Measurements from ENCODE around the gene ROR1.
"Not testable (repeated sequence)": the region's sequence is repeated elsewhere in the genome, so short reads cannot be mapped to it uniquely, and the experiment has no call there.

Gene ROR1

DNA sequence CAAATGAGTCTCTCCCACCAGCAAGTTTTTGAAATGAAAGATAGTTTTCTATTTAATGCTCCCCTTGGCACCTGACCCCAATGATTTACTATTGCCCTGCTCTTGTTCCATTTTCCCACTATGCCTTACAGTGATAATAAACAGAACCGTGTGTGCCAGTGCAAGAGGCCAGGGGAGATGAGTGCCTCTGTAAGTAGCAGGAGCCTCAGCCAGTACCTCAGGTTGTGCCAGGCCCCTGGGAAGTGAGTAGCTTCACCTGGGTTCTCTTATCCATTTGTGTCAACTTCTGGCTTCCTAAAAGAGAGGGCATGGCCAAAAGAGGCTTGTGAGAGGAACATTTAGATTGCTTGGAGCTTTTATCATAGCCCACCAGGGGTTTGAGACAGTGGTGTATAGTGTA lies 3.4 kb upstream of the ROR1 start:
- DNase-seq = no peak

DNA sequence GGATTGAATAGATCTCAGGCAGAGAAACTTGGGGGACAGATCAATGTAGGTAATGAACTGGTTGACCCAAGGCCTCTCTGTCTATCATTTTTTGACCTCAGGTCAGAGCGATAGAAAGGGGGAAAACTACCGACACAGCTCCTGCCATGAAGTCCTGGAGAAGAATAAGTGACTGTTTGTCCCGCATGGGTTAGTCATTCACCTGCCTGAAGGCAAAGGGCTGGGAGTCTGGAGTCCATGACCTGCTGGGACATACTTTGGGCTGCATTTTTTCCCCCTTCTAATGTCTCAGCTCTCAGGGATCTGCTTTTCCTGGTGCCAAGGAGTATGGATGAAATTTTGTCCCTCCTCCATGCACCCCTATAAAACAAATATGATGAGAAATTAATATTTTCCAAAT lies 1.6 kb upstream of the ROR1 start:
- no peak for DNase-seq

DNA sequence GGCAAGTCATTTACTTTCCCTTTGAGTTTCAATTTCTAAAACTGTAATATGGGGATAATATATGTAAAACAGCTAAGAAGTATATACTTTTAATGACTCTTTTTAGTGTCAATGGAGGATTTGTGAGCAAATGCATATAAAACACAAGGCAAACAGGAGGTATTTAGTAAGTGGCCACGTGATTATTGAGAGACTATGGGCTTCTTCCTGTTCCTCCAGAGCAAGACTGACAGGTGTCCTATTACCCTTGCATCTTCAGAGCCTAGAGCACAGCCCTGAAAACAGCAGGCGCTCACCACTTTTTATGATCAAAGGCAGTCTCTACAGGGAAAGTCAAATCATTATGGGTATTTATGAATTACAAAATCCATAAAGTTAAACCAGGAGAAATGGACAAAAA lies 941 bp upstream of the ROR1 start:
- DNase-seq = no peak

DNA sequence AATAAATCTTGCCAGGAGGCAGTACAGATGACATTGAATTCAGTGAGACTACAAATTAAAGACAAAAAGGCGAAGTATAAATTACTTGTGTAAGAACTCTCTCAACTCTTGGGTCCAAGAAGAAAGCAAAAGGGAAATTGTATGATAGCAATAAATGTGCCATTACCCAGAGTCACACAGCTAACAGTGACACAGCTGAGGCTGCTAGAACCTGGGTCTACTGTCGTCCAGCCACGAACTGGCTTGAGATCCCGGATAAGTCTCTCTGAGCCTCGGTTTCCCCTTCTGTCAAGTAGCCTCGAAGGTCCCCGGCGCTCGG lies 362 bp upstream of the ROR1 start:
- DNase-seq = no peak

DNA sequence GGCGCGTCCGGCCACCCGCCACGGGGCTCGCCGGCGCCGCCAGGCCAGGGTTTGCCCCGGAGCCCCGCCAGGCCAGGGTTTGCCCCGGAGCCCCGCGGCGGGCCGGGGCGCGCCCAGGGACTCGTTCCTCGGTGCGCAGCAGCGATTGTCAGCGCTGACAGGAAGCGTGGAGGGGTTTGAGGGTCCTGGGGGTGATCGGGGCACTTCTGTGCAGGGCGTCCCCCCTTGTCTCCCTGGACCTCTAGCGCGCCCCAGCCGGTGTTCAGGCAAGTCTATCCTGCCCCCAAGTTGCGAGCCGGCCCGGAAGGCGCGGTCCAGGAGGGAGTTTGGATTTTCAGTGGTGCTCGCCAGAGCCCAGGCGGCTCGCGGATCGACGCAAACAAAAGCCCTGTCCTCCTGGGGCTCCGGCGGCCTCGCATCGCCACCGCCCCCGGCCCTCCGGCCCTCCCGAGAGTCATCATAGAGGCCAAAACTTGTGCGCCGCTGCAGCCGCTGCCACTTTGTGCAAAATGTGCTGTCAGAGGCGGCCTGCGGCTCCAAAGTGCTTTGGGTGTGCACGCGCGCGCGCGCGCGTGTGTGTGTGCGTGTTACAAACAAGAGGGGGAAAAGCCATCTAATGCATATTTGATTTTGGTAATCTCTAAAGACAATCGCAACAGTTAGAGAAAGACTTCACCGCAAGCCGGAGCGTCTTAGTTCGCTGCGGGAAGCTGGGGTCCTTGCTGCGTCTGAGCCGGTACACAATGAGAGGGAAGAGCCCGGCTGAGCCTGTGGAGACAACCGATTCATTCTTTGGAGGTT lies 1.0 kb downstream of the ROR1 start:
- DNase-seq = no peak

DNA sequence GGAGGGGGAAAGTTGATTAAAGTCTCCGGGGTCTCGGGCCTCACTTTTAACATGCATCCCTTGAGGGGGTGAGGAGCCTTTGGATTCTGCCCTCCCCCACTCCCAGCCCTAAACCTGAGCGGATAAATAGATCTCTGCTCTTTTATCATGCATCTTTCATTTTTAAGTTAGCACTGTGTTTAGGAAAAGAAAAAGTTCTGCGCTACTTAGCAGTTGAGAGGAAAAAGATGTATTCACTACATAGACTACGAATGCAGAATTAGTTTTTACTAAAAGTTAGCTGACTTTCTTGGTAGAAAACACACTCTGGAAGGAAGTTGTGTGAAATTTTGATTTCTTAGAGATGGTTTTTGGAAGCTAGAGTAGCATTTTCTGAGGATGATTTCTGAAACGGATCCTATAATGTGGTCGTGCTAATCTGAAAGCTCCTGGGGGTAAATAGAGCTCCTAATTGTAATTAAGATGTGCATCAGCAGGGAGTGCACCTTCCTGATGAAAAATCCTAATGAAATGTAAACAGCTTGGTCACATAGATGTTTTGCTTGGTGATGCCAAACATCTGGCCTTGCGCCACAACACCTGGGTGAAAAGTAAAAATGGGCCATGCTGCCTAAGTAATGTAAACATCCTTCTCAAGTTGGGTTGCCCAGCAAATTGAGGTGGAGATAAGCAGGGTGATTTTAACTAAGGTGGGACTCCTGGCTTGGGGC lies 1.8 kb downstream of the ROR1 start:
- no peak for DNase-seq

DNA sequence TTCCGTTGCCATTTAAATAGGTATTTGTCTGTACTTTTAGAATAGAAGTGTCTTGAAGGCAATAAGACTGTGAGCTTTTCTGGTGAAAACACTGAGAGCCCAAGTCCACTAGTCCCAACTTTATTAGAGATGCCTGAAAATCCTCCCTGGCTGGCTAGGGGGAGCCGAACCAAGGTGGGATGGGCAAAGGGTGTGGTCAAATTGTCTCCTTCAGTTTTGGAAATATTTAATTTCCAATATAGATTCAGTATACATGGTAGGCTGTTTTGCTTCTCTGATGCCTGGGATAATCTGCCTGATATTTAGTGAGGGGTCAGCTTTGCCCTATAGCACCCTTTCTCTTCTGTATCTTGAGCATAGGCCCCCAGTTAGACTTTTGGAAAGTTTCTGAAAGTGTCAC lies 3.5 kb downstream of the ROR1 start:
- DNase-seq = no peak

DNA sequence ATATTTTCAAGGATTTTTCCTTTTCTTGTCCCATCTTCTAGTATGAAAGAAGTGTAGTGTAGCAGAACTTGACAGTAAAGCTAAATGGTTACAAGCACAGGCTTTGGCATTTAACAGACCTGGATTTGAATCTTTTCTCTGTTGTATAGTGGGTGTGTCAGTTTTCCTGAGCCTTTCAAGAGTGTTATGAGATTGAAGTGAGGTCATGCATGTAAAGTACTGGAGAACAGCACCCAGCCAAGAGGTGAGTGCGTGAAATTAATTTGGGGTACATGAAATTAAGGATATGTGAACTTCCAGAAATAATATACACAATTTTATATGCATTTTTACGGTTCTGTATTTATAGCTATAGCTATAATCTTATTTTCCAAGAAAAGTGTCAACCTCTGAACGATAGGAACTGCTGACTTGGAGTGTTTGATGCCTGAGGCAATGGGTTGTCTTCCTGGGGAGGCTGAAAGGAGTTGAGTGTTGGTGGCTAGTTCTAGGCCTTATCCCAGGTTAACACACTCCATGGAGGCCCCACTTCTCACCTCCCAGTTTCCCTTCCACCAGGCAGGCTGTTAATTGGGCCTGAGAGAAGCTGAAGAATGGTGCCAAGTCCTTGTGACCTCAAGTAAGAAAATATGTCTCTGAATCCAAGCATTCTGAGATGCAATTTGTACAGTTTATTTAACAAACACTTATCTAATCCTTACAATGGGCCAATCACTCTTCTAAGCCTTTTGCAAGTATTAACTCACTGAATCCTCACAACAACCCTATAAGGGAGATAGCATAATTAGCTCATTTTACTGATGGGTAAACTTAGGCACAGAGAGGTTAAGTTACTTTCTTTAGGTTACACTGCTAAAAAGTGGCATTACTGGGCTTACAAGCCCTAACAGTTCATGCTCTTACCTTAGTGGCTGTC lies 4.4 kb downstream of the ROR1 start:
- DNase-seq = no peak

DNA sequence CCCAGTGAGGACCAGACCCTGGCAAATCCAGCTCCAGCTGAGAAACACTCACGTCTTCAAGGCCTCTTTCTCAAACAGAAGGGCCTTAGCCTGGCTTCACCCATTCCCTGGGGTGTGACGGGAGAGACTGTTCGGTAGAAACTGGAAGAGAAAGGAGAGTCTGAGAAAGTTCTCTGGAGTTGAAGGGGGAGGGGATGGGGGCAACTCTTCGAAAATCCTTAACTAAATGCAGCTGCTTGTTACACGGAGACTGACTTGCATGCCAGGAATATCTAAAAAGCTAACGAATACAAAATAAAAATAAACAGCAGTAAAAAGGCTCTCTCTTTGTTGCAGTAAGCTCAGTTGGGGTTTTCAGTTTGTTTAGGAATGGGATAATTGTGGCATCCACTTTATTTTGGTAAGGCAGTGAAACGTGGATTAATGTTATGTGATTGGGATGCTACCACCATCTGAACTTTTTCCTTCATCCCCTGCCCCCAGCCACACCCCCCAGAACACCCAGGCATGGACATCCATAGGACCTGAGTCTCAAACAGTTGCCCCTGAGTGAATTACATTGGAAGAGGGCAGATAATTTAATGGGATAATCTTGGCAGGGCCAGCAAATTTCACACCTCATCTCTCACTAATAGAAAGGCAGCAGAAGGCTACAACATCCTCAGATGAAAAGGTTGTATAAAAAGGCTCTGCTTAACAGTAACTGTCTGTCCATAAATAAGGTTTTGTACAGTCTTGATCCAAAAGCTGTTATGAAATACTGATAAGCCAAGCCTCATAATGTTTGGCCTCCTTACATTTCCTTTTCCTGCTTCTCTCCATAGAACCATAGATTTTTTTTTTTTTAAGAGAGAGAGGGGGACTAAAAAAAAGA lies 5.8 kb downstream of the ROR1 start:
- DNase-seq = no peak

DNA sequence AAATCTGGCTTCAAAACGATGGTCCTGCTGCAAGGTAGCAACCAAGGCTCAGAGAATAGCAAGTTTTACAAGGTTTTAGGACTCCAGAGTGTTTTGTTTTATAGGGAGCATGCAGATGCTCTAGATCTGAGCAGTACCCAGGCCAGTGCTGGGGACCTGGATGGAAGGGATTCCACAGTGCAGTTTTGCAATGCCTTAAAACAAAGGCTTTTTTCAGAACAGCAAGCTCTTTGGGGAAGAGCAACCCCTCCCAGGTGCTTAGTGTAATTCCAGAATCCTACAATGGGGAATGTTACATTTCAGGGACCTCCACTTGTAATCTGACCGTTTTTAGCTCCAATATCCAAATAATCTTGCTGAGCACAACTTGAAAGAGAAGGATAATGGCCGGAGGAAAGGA lies 6.7 kb downstream of the ROR1 start:
- no peak for DNase-seq

DNA sequence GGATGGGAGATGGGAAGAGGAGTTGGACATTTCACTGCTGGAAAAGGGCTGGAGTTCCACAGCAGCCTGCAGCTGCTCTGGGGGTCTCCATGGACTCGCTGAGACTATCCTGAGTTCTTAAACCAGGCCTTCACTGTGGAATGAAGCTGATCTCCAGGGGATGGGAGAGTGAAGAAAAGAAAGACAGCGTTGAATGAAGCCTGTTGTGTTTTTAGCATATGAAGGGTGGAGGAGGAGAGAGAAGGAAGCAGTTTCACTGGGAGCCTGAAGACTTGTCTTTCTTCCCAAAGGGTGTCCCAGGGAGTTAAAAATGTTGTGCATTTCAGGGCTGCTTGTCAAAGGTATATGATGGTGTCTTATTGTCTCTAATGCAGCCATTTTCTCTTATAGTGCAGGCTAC lies 9.2 kb downstream of the ROR1 start:
- no peak for DNase-seq

DNA sequence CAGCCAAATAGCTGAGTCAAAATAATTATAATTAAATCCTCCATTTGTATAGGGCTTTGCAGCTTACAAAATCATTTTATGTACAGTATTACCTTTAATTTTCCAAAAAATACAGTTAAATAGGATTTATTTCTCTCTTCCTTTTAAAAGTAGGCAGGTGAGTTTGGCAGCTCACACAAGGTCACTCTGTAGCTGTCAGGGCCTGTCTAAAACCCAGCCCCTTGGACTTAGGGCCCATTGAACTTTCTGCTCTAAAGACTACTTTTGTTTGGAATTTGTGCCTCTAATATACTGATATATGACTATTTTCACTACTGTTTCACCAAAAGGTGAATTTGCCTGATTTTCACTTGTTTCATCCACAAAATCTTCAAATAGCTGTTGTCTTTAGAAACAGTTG lies 10.3 kb downstream of the ROR1 start:
- DNase-seq = no peak

DNA sequence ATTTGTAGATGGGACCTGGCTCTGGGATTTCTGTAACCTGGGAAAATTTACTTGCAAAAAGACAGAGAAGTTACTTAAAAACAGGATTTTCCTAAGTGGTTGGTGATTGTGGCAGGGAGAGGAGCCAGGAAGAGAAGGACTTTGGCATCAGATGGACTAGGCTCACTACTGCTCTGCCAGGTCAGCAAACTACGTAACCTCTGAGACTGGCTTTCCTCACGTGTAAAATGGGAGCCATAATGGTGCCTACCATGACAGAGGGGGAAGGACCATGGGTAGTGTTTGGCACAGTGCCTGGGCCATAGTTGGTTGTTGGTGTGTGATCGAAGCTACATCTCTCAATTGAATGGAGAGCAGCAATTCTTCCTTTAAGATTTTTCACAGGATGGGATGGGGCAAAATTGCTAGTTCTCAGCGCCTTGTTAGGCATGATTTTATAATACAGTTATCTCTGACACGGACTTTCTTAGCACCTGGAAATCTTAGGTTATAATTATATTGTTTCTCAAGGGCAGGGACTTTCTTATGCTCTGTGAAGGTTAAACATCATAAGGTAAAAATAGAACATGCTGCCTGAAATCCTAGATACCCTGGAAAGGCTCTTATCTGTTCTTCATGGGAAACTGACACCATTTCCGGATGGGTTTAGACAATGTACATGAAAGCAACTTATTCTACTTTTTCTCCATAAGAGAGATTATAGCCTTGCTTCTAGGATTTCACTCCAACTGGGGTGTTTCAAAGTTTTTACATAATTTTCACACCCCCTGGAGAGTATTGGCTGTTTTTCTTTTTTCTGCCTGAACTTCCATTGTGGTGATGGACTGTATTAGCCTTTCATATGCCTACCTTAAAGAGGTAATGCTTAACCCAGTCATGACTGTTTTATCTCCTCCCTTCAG lies 10.9 kb downstream of the ROR1 start:
- no peak for DNase-seq

DNA sequence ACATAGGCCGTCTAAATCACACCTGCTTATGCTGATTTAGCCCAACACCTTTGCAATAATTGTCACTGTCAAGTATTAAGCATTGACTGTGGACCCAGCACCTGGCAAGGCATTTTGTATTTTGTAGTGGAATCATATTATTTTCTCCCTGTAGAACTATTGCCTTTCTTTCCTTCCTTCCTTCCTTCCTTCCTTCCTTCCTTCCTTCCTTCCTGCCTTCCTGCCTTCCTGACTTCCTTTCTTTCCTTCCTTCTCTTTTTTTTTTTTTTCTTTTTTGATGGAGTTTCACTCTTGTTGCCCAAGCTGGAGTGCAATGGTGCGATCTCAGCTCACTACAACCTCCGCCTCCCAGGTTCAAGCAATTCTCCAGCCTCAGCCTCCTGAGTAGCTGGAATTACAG lies 13.5 kb downstream of the ROR1 start:
- not testable (repeated sequence) for DNase-seq

DNA sequence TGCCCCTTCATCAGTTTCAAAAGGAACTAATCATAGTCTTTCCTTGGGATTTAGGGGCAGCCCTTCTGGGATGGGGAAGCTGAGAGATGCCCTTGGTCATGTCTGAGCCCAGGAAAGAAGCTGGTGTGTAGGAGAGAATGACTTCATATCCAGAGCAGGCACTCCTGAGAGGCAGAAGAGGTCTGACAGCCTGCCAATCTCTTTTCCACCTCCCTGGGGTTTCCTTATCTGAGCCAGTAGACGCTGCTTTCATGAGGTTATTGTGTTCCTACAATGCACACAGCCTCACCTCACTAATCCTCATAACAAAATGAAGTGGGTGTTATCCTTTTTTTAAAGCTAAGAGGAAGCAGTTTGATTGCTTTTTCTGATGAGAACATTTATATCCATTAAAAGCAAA lies 14.1 kb downstream of the ROR1 start:
- no peak for DNase-seq

DNA sequence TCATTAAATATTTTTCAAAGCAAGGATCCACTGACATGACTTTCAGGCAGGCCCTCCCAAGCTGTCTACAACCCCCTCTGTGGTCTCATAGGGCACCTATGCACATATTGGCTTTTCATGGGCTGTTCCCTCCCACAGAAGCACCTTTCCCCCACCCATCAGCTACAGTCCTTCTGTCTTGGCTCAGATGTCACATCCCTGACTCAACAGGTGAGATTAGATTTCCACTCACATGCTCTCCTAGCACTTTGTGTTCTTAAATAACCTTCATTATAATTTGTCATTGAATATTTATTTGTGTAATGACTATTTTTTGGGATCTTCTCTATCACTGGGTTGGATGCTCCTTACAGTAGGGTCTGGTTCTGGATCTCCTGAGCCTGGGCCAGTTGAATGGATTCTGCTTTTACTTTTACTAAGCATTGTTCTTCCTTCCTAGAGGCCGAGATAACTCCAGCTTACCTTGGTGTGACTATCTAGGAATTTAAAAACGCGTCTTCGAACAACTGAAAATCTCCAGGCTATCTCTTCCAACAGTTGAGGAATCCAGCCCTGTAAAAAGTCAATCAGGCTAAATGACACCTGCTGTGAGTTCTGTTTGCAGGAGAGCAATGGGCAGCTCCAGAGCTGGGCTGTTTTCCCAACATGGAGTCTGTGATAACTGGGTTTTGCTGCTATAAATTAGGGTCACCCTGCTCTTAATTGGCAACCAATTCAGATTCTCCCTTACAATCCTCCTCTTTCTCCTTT lies 16.2 kb downstream of the ROR1 start:
- DNase-seq = no peak

DNA sequence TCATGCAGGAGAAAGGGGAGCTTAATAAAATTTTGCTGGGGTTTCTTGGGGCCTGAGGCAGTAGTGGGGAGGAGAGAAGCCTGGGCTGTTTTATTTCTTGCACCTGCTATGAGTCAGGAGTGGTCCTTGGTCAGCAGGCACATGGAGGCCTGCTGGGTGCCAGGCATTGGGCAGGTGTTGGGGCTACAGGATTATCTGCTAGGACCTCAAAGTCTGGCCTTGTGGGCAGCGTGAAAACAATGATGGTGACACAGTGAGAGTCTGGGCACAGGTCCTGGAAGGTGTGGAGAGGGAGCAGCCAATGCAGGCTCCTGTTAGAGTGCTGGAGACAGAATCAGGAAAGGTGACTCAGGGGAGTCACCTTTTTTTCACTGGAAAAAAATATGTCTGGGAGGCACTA lies 17.2 kb downstream of the ROR1 start:
- no peak for DNase-seq

DNA sequence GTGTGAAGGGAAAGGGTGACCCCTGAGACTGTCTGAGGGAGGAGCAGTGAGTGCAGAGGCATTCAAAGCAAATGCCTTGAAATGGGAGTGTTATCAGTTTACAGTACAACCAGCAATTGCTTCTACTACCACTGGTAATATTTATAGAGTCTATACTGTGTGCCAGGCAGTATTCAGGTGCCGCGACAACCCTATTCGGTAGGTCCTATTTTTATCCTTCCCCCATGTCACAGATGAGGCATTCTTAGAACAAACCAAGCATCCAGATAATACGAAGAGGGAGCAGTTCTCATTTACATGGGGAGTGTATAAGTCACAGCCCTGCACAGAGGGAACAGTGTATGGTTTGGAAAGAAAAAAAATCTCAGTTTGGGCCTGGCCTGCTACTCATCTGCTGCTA lies 18.3 kb downstream of the ROR1 start:
- no peak for DNase-seq

DNA sequence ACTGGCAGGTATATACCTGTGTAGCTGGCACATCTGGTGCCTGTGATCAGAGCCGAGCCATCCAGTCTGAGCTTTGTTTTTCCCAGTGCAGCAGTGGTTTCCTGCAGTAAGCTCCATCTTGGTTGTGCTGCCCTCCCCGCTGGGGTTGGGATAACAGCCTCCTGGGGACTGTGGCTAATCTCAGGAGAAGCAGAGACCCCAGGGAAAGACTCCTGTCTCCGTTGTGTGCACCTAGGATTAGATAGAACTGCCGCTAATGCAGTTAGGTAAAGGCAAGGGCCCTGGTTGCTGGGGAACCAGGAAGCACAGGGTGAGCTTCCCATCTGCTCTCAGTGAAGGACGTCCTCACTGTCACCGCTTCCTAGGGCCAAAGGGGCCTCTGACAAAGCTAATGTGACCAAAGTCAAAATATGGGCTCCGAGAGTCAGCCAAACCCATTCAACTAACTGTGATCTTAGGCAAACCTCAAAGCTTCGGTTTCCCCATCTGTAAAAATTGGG lies 20.0 kb downstream of the ROR1 start:
- DNase-seq = no peak

DNA sequence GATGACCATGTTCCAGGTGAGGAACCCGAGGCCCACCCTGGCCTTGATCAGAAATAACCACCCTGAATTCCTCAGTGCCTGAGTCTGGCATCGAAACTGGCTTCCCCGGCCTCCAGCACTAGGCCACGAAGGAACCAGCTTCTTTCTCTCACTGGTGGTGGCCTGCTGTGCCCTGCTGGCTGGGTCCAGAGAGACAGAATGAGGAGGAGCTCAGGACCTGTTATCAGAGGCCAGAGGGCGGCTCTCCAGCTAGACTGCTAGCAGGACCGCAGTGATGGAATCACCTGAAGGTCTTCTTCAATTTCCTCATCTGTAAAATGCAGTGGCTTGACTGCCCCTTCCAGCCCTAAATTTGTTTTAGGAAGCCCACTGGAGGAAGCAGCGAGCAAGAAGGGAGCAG lies 20.5 kb downstream of the ROR1 start:
- no peak for DNase-seq

DNA sequence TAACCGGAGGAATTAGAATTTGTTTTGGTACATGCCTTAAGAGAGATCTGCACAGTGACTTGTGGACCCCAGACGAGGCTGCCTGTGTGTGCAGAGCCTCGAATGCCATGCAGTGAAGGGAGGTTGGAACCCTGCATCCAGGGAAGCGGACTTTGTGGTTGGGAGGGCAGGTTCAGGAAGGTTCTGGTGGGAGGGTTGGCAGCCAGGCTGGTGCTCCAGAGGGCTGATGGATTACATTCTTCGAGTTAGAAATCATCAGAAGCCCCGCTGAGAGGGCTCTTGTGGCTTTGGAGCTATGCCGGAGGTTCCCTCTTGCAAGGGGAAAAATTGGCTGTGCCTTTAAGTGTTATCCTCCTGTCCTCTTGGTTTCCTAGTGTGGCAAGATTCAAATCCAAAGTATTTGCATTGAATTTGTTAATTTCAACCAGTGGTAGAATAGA lies 21.1 kb downstream of the ROR1 start:
- no peak for DNase-seq
